Gastroesophageal sphincter (tissue), 4 donors: Measurements from ENCODE around the gene ATRN. TPM values are rescaled to one million over a fixed set of nuclear protein-coding genes. Genes with fewer than 3 reads are reported as not detected.
"Not testable (repeated sequence)": the region's sequence is repeated elsewhere in the genome, so short reads cannot be mapped to it uniquely, and the experiment has no call there.

Experiments
- ATAC-seq: fragments of 150-250 bp; one replicate; pipeline ENCODE4 v1.9.1; 2016; ENCODE audit warnings: mild to moderate bottlenecking, moderate library complexity
- H3K27ac ChIP-seq, 4 donors: fragments of 200-600 bp; sonication (generic) in 3 of 4; 1 replicate in 3 of 4; 2 replicates in 1 of 4; pipeline ENCODE4 v1.5.1; 2016 to 2019
- H3K27me3 ChIP-seq: fragments of 200-600 bp; sonication (generic); one replicate; pipeline ENCODE4 v1.5.1; 2019
- H3K36me3 ChIP-seq, 2 donors: fragments of 200-600 bp; sonication (generic); one replicate each; pipeline ENCODE4 v1.5.1; 2019; ENCODE audit warnings: control low read depth in 1 of 2
- H3K4me1 ChIP-seq, 3 donors: fragments of 200-600 bp; sonication (generic); 1 replicate in 2 of 3; 2 replicates in 1 of 3; pipeline ENCODE4 v1.5.1; 2016 to 2019; ENCODE audit warnings: control low read depth in 2 of 3
- H3K4me3 ChIP-seq, 2 donors: fragments of 200-600 bp; sonication (generic); one replicate each; pipeline ENCODE4 v1.5.1; 2019; ENCODE audit warnings: mild to moderate bottlenecking in 1 of 2, moderate library complexity in 1 of 2
- H3K9me3 ChIP-seq, 3 donors: fragments of 200-600 bp; sonication (generic); one replicate each; pipeline ENCODE4 v1.5.1; 2017 to 2019; ENCODE audit warnings: control low read depth in 2 of 3
- EP300 ChIP-seq: sonication (generic); formaldehyde crosslinking; IDR thresholded peaks from one replicate; pipeline ENCODE4 v1.6.1; 2017; ENCODE audit warnings: antibody characterized with exemption, mild to moderate bottlenecking
- POLR2A ChIP-seq, 2 donors: fragments of 450-650 bp; IDR thresholded peaks; one replicate each; pipeline ENCODE4 v1.6.1; 2017; ENCODE audit warnings: antibody characterized with exemption in 2 of 2, mild to moderate bottlenecking in 2 of 2, moderate library complexity in 1 of 2
- POLR2AphosphoS5 ChIP-seq: sonication (generic); formaldehyde crosslinking; IDR thresholded peaks from one replicate; pipeline ENCODE4 v1.6.1; 2017; ENCODE audit warnings: antibody characterized with exemption
- WGBS, 2 donors: methylation state at CpG; one replicate each; pipeline ENCODE4 v1.1.5; 2018; ENCODE audit warnings: low coverage in 1 of 2; 5-methylcytosine and 5-hydroxymethylcytosine counted together
- total RNA-seq, 4 donors: library from RNA; depleted of rRNA; stranded (reverse); fragments of >200 nt; gene quantifications; one replicate each; pipeline ENCODE4 v1.1.0, GENCODE V29; 2016
- TF ChIP-seq, protein P1 (sequence below), 4 experiments: fragments of 200-600 bp in 2 of 4; fragments of 450-650 bp in 2 of 4; sonication (generic) in 1 of 4; IDR thresholded peaks; one replicate each; pipeline ENCODE4 v1.5.1; 2017 to 2019; ENCODE audit warnings: antibody characterized with exemption in 4 of 4, mild to moderate bottlenecking in 2 of 4, moderate library complexity in 2 of 4

ATRN gene
- total RNA-seq, 4 donors from 2014 or later, result 16.7 to 22.2 (median 19.4) TPM

DNA sequence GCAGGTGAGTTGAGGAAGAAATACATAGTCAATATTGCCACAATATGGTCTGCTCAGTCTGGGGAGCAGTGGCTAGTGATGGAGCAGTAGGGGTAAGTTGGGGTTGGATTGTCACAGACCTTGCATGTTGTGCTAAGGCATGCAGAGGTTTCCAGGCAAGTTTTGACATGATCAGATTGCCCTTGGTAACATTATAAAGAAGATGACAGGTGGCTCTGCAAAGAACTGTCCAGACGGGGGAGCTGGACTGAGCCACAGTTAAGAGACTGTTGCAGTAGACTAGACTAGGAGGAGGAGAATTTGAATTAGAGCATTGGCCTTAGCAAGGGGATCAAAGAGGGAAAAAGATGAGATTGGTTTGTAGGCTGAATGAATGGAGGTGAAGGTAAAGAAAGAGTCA lies 23.4 kb downstream of the ATRN start:
- WGBS, 2 donors, result 92 to 100% methylated on average over 1 of the region's 1 CpG
- no peak overlapping the region for H3K4me3 ChIP-seq
- H3K27ac ChIP-seq, result no peak overlapping the region
- peaks cover 0 to 11% of the 10 kb centered on the region in 2 donors for H3K36me3 ChIP-seq
- no peak for ATAC-seq
- no peaks in the 10 kb centered on the region for H3K4me1 ChIP-seq
- H3K9me3 ChIP-seq, result no peaks in the 10 kb centered on the region
- TF ChIP-seq, protein P1, sequence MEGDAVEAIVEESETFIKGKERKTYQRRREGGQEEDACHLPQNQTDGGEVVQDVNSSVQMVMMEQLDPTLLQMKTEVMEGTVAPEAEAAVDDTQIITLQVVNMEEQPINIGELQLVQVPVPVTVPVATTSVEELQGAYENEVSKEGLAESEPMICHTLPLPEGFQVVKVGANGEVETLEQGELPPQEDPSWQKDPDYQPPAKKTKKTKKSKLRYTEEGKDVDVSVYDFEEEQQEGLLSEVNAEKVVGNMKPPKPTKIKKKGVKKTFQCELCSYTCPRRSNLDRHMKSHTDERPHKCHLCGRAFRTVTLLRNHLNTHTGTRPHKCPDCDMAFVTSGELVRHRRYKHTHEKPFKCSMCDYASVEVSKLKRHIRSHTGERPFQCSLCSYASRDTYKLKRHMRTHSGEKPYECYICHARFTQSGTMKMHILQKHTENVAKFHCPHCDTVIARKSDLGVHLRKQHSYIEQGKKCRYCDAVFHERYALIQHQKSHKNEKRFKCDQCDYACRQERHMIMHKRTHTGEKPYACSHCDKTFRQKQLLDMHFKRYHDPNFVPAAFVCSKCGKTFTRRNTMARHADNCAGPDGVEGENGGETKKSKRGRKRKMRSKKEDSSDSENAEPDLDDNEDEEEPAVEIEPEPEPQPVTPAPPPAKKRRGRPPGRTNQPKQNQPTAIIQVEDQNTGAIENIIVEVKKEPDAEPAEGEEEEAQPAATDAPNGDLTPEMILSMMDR (IDR thresholded peaks at IDR 0.05), result no peak
- no peak for TF ChIP-seq EP300
- no peak for TF ChIP-seq POLR2AphosphoS5
- no peaks in the 10 kb centered on the region for H3K27me3 ChIP-seq

DNA sequence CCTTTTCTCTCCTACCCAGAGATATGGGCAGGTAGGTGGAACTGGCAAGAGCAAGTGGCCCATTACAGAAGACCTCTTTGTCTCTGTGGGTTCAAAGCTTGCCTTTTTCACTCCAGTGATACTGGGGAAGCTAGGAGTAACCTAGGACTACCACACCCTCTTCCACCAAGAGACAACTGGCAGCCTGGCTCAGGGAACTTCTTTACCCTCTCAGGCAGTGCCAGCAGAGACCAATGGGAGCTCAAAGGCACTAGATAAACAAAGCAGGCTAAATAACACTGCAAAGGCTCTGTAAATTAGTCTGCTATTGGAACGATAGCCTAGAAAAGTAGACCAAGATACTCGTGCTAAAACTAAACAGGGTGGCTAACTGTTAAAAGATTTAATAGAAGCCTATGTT lies 32.1 kb downstream of the ATRN start:
- TF ChIP-seq EP300, result no peak
- TF ChIP-seq, protein P1 (IDR thresholded peaks at IDR 0.05), result no peak
- no peak for TF ChIP-seq POLR2AphosphoS5
- no peak for TF ChIP-seq POLR2A (IDR thresholded peaks at IDR 0.05)
- H3K36me3 ChIP-seq, result no peaks in the 10 kb centered on the region
- no peaks in the 10 kb centered on the region for H3K27me3 ChIP-seq
- WGBS, 2 donors, result 83 to 91% methylated on average over 2 of the region's 2 CpGs
- ATAC-seq, result no peak
- no peak overlapping the region for H3K4me3 ChIP-seq
- H3K9me3 ChIP-seq, result no peaks in the 10 kb centered on the region
- no peak overlapping the region for H3K27ac ChIP-seq
- H3K4me1 ChIP-seq, result peaks cover 0 to 3% (median 0%) of the 10 kb centered on the region in 3 donors

DNA sequence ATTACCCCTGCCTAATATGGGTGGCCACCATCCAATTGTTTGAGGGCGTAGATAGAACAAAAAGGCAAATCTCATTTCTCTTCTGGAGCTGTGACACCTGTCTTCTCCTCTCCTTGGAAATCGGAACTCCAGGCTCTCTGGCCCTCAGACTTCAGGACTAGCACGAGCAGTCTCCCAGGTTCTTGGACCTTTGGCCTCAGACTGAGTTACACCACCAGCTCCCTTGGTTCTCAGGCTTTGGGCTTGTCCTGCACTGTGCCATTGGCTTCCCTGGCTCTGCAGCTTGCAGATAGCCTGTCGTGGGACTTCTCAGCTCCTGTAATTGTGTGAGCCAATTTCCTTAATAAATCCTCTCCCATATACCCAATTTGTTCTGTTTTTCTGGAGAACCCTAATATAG lies 34.3 kb downstream of the ATRN start:
- no peak for ATAC-seq
- no peak for TF ChIP-seq POLR2A (IDR thresholded peaks at IDR 0.05)
- TF ChIP-seq, protein P1 (IDR thresholded peaks at IDR 0.05), result no peak
- Histone ChIP-seq H3K36me3 (no peaks in the 10 kb centered on the region), H3K27me3 (no peaks in the 10 kb centered on the region), H3K4me1 (peaks cover 0 to 6% (median 0%) of the 10 kb centered on the region in 3 donors), H3K27ac (no peak overlapping the region), H3K9me3 (no peaks in the 10 kb centered on the region), H3K4me3 (no peak overlapping the region)
- 100% methylated on average over 1 of the region's 4 CpGs; no CpG with 5 or more reads in 1 of the 2 donors for WGBS, 2 donors

DNA sequence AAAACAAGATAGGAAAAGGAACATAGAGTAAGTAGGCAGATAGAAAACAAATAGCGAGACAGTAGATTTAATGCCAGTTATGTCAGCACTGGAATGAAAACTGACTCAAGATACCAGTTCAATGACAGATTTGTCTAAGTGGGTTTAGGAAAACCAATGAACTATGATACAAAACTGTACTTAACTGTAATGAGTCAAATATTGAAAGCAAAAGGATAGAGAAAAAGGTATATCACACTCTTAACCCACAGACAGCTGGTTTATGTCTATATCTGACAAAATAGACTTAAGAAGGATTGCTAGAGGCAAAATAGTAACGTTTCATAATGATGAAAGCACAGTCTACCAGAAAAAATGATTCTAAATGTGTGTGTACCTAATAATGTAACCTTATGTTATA lies 38.2 kb downstream of the ATRN start:
- H3K27me3 ChIP-seq, result no peaks in the 10 kb centered on the region
- H3K4me3 ChIP-seq, result no peak overlapping the region
- no peaks in the 10 kb centered on the region for H3K9me3 ChIP-seq
- H3K36me3 ChIP-seq, result no peaks in the 10 kb centered on the region
- 79 to 82% methylated on average over 2 of the region's 2 CpGs for WGBS, 2 donors
- H3K27ac ChIP-seq, result no peak overlapping the region
- TF ChIP-seq POLR2AphosphoS5 (no peak), POLR2A (IDR thresholded peaks at IDR 0.05) (no peak), EP300 (no peak)
- TF ChIP-seq, protein P1 (IDR thresholded peaks at IDR 0.05), result no peak
- ATAC-seq, result no peak
- peaks cover 0 to 6% (median 0%) of the 10 kb centered on the region in 3 donors for H3K4me1 ChIP-seq

DNA sequence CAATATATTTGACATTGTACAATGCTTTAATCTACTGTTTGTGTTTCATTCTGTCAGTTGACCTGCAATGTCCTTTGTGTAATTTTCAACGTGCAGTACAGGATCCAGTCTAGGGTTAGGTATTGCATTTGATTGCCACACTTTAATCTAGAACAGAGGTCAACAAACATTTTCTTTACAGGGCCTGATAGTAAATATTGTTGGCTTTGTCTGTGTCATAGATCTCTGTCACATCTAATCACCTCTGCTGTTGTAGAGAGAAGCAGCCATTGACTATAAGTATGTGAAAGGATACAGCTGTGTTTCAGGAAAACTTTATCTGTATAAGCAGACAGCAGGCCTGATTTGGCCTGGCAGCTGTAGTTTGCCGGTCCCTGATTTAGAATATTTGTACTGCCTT lies 39.3 kb downstream of the ATRN start:
- Histone ChIP-seq H3K9me3 (no peaks in the 10 kb centered on the region), H3K27ac (no peak overlapping the region), H3K27me3 (no peaks in the 10 kb centered on the region), H3K36me3 (no peaks in the 10 kb centered on the region), H3K4me1 (peaks cover 0 to 6% (median 0%) of the 10 kb centered on the region in 3 donors), H3K4me3 (no peak overlapping the region)
- no peak for TF ChIP-seq POLR2A (IDR thresholded peaks at IDR 0.05)
- no peak for TF ChIP-seq POLR2AphosphoS5
- TF ChIP-seq, protein P1 (IDR thresholded peaks at IDR 0.05), result no peak
- no peak for TF ChIP-seq EP300
- no peak for ATAC-seq
- 47% methylated on average over 2 of the region's 2 CpGs for WGBS, 2 donors

DNA sequence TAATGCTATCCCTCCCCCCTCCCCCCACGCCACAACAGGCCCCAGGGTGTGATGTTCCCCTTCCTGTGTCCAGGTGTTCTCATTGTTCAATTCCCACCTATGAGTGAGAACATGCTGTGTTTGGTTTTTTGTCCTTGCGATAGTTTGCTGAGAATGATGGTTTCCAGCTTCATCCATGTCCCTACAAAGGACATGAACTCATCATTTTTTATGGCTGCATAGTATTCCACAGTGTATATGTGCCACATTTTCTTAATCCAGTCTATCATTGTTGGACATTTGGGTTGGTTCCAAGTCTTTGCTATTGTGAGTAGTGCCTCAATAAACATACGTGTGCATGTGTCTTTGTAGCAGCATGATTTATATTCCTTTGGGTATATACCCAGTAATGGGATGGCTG lies 41.4 kb downstream of the ATRN start:
- H3K27me3 ChIP-seq, H3K4me3 ChIP-seq, H3K27ac ChIP-seq, H3K9me3 ChIP-seq, H3K4me1 ChIP-seq, H3K36me3 ChIP-seq, ATAC-seq: not testable (repeated sequence)
- WGBS, 2 donors, result 83 to 89% methylated on average over 1 of the region's 3 CpGs
